K562 (cell line): ENCODE data around the gene STAB1. TPM values are rescaled to one million over a fixed set of nuclear protein-coding genes. Genes with fewer than 3 reads are reported as not detected.

ENCODE experiments used
- ATAC-seq: fragments of 200-7000 bp; cut with Tn5 transposase; 3 replicates; pipeline ENCODE4 v1.9.1; 2020; ENCODE audit warnings: moderate library complexity
- BruUV-seq: library from RNA; stranded (reverse); fragments of 400-500 nt; replicated peaks from 2 replicates; lab custom pipeline; 2021; lab: Mats Ljungman, UMichigan
- CTCF ChIA-PET: fragments of 300-600 bp; formaldehyde crosslinking; extraction: SDS; loops from one replicate; lab custom pipeline; 2021; ENCODE audit warnings: low intra/inter-chr PET ratio; lab: Yijun Ruan, JAX
- POLR2A ChIA-PET: fragments of 300-600, 350-650 bp; sonication (Branson Sonifier 250); formaldehyde crosslinking; extraction: SDS; loops from one replicate; lab custom pipeline; 2021; ENCODE audit warnings: antibody characterized with exemption, inconsistent platforms; lab: Yijun Ruan, JAX
- DNase-seq, 4 experiments: peaks; one replicate each; pipeline versions ENCODE4 v3.0.0 to v3.0.0-alpha.2; 2011 to 2018; ENCODE audit warnings: low spot score in 3 of 4, mixed read lengths in 3 of 4; ENCODE audit errors: extremely low read depth in 1 of 4
- FAIRE-seq: peaks from 2 replicates; lab custom pipeline; 2011; peaks lifted over from hg19 to GRCh38; lab: Jason Lieb, UNC
- H2AFZ ChIP-seq: 2 replicates; pipeline ENCODE4 v1.6.0; 2011; ENCODE audit warnings: low read depth, low read length, control low read depth, inconsistent platforms
- H3K27ac ChIP-seq: fragments of 200-600 bp; 3 replicates; pipeline ENCODE4 v1.8.0; 2011; ENCODE audit warnings: low read depth, mild to moderate bottlenecking, control low read depth, inconsistent platforms, low read length, moderate library complexity, mixed read lengths; ENCODE audit errors: extremely low read depth
- H3K27me3 ChIP-seq, 2 experiments: fragments of 300-600 bp in 1 of 2; 2 replicates in 1 of 2; 3 replicates in 1 of 2; pipeline versions ENCODE4 v1.6.0 to v1.8.0; 2011; ENCODE audit warnings: inconsistent platforms in 2 of 2, low read length in 2 of 2, mild to moderate bottlenecking in 1 of 2, mixed read lengths in 1 of 2, moderate library complexity in 1 of 2; ENCODE audit not compliant: control insufficient read depth in 2 of 2, insufficient read depth in 2 of 2
- H3K36me3 ChIP-seq: fragments of 300-600 bp; 3 replicates; pipeline ENCODE4 v1.8.0; 2011; ENCODE audit warnings: mild to moderate bottlenecking, low read length, inconsistent platforms; ENCODE audit not compliant: control insufficient read depth, insufficient read depth
- H3K4me1 ChIP-seq, 2 experiments: fragments of 200-600 bp in 1 of 2; replicated peaks in 1 of 2; 2 replicates in 1 of 2; 3 replicates in 1 of 2; pipeline versions ENCODE4 v1.5.1 to v1.8.0; 2011; ENCODE audit warnings: inconsistent platforms in 2 of 2, low read length in 2 of 2, mild to moderate bottlenecking in 1 of 2, mixed read lengths in 1 of 2, moderate library complexity in 1 of 2; ENCODE audit not compliant: control insufficient read depth in 2 of 2, insufficient read depth in 2 of 2
- H3K4me2 ChIP-seq: 2 replicates; pipeline ENCODE4 v1.6.1; 2011; ENCODE audit warnings: low read length, control low read depth, inconsistent platforms, mixed read lengths; ENCODE audit not compliant: insufficient read depth
- H3K4me3 ChIP-seq: fragments of 200-600 bp; sonication (generic), shearing (Covaris generic); 2 replicates; pipeline ENCODE4 v1.5.1; 2016; ENCODE audit warnings: control low read depth, inconsistent platforms
- H3K79me2 ChIP-seq: fragments of 200-600 bp; 3 replicates; pipeline ENCODE4 v1.8.0; 2011; ENCODE audit warnings: low read length, inconsistent platforms; ENCODE audit not compliant: control insufficient read depth, insufficient read depth
- H3K9ac ChIP-seq, 2 experiments: 2 replicates each; pipeline versions ENCODE4 v1.6.0 to v1.6.1; 2011; ENCODE audit warnings: low read depth in 2 of 2, low read length in 2 of 2, control low read depth in 1 of 2, inconsistent platforms in 1 of 2, mild to moderate bottlenecking in 1 of 2, mixed read lengths in 1 of 2; ENCODE audit not compliant: insufficient read depth in 1 of 2
- H3K9me1 ChIP-seq: one replicate; pipeline ENCODE4 v1.6.0; 2011; ENCODE audit warnings: inconsistent platforms, mild to moderate bottlenecking, low read length, moderate library complexity; ENCODE audit not compliant: control insufficient read depth, insufficient read depth
- H3K9me3 ChIP-seq: replicated peaks from 2 replicates; pipeline ENCODE4 v1.5.1; 2011; ENCODE audit warnings: low read depth, low read length, inconsistent platforms; ENCODE audit not compliant: control insufficient read depth, insufficient read depth
- H4K20me1 ChIP-seq: replicated peaks from 2 replicates; pipeline ENCODE4 v1.6.1; 2011; ENCODE audit warnings: low read length, inconsistent platforms, mixed read lengths; ENCODE audit not compliant: control insufficient read depth, insufficient read depth
- CC2D1A ChIP-seq: fragments of 450-650 bp; IDR thresholded peaks from 2 replicates; pipeline ENCODE4 v1.6.1; 2017; ENCODE audit warnings: mild to moderate bottlenecking
- CEBPB ChIP-seq: fragments of 450-650 bp; IDR thresholded peaks from 2 replicates; pipeline ENCODE4 v1.6.1; 2016; ENCODE audit warnings: missing genetic modification characterization, missing compliant biosample characterization
- CHD4 ChIP-seq: fragments of 200-600 bp; sonication (generic); IDR thresholded peaks from 3 replicates; pipeline ENCODE4 v1.6.1; 2012; ENCODE audit warnings: low read depth, mild to moderate bottlenecking, mixed read lengths, low read length, inconsistent platforms; ENCODE audit not compliant: insufficient read depth, insufficient replicate concordance, poor library complexity, severe bottlenecking
- HBP1 ChIP-seq: fragments of 450-650 bp; formaldehyde crosslinking; IDR thresholded peaks from 2 replicates; pipeline ENCODE4 v1.4.0; 2022; ENCODE audit warnings: missing genetic modification characterization
- IRF2 ChIP-seq: sonication (generic); formaldehyde crosslinking; IDR thresholded peaks from 2 replicates; pipeline ENCODE4 v1.8.1; 2022; ENCODE audit warnings: mild to moderate bottlenecking, missing genetic modification reagents
- POLR2A ChIP-seq: fragments of 450-650 bp; conservative IDR thresholded peaks from 2 replicates; pipeline ENCODE4 v1.6.1; 2016
- RFX5 ChIP-seq: IDR thresholded peaks from 2 replicates; pipeline ENCODE4 v1.6.1; 2011; ENCODE audit warnings: low read depth, mild to moderate bottlenecking, improper control_type of control experiment, low read length
- SAP30 ChIP-seq: fragments of 200-600 bp; sonication (generic); IDR thresholded peaks from 2 replicates; pipeline ENCODE4 v1.6.1; 2012; ENCODE audit warnings: borderline replicate concordance, low read depth, mild to moderate bottlenecking, moderate library complexity, low read length, control low read depth, inconsistent platforms; ENCODE audit not compliant: insufficient read depth, poor library complexity, severe bottlenecking
- ZNF639 ChIP-seq, 2 experiments: fragments of 200-800 bp in 1 of 2; sonication (Bioruptor generic) in 1 of 2; sonication (generic) in 1 of 2; formaldehyde crosslinking in 1 of 2; IDR thresholded peaks in 1 of 2; conservative IDR thresholded peaks in 1 of 2; 2 replicates each; pipeline versions ENCODE4 v1.5.0 to v1.6.1; 2016 to 2020; ENCODE audit warnings: missing compliant biosample characterization in 1 of 2, missing genetic modification characterization in 1 of 2, missing genetic modification reagents in 1 of 2
- WGBS: fragments of 100-300 bp; shearing (Covaris generic); methylation state at CpG from one replicate; pipeline ENCODE4 v1.1.6; 2016; ENCODE audit warnings: low coverage, mixed read lengths; ENCODE audit not compliant: insufficient coverage; ENCODE audit errors: missing lambda C conversion rate; 5-methylcytosine and 5-hydroxymethylcytosine counted together
- in situ Hi-C: fragments of 300-500 bp; cut with MboI; formaldehyde crosslinking; loops from 4 replicates; pipeline ENCODE4 v1.15.0; 2018; ENCODE audit warnings: inconsistent platforms, mixed read lengths
- intact Hi-C: fragments of 100-400 bp; cut with micrococcal nuclease; formaldehyde crosslinking; loops from 2 replicates; pipeline ENCODE4 v1.14.2; 2022
- polyA plus RNA-seq, 8 experiments: library from polyadenylated mRNA; depleted of rRNA in 4 of 8; stranded (reverse) in 5 of 8; unstranded in 3 of 8; fragments of >200 nt; fragmentation: Nextera tagmentation in 2 of 8; fragmentation: Illumina TruSeq in 1 of 8; extraction: Ambion mirVana in 2 of 8; extraction: Trizol in 1 of 8; gene quantifications; 2 replicates each; pipeline versions ENCODE4 v1.2.1 to v1.2.3, GENCODE V29; 2011 to 2014; ENCODE audit warnings: inconsistent platforms in 1 of 8, missing spikeins in 1 of 8
- total RNA-seq, 7 experiments: library from RNA; depleted of rRNA in 6 of 7; stranded (reverse); fragments of >200 nt in 6 of 7; fragmentation: Illumina TruSeq in 2 of 7; extraction: Trizol in 2 of 7; gene quantifications; 2 replicates each; pipeline versions ENCODE4 v1.2.1 to v1.2.3, GENCODE V29; 2011 to 2021; ENCODE audit warnings: low replicate concordance in 1 of 7

The STAB1 gene
- total and polyA plus RNA-seq, 9 of the 15 experiments (the other 6 are each of a cell fraction or from before 2014, with no cell fraction given): 0.20 to 3.9 (median 1.2) TPM

- no peak for TF ChIP-seq SAP30
- no peak for TF ChIP-seq HBP1
- TF ChIP-seq RFX5: no peak
- TF ChIP-seq CC2D1A: peak; percentile 65
These were observed 48.3 kb upstream of the STAB1 start (continued) for GRCh38 chr3:52446631-52447511.

GRCh38 chr3:52447512-52448355 lies 47.4 kb upstream of the STAB1 start:
- DNase-seq: no peak
- Histone ChIP-seq H2AFZ (no peak overlapping the region), H3K4me3 (no peak overlapping the region)
- intact Hi-C loops: loop anchor here (1.0 to 5.0 kb wide), 5 partner anchors 19 to 445 kb away; no protein-coding TSS in a partner anchor
- WGBS: 40% methylated on average over 7 of the region's 12 CpGs
- BruUV-seq: no TSS peak
- CTCF ChIA-PET: interaction anchor here (0.9 to 1.7 kb wide), 4 partner anchors 19 to 202 kb away, joined by 3 to 7 read pairs (median 4); no protein-coding TSS in a partner anchor
- no peak for TF ChIP-seq CHD4
- no peak for TF ChIP-seq CEBPB (tag)
- no peak for TF ChIP-seq POLR2A
- no peak for TF ChIP-seq ZNF639 (CRISPR knock-in tag; conservative IDR thresholded peaks at IDR 0.05 in 1 of 2, IDR thresholded peaks at IDR 0.05 in 1 of 2)
- no peak for TF ChIP-seq IRF2 (CRISPR knock-in tag)
- TF ChIP-seq, all 486 proteins: peak for 0
- Histone ChIP-seq H3K9me1 (no peaks in the 10 kb centered on the region), H4K20me1 (no peaks in the 10 kb centered on the region), H3K27me3 (peaks cover 0 to 4% of the 10 kb centered on the region in 2 experiments; a peak in 1 of 5 replicates), H3K79me2 (no peaks in the 10 kb centered on the region), H3K36me3 (no peaks in the 10 kb centered on the region), H3K9me3 (no peaks in the 10 kb centered on the region), H3K4me2 (no peak overlapping the region), H3K4me1 (peaks cover 0 to 41% of the 10 kb centered on the region in 2 experiments; a peak in 2 of 5 replicates), H3K9ac (peak overlapping the region in 1 of 2 experiments; percentile 64; a peak in 2 of 4 replicates), H3K27ac (no peak overlapping the region)
- POLR2A ChIA-PET: interaction anchor here (0.5 to 0.9 kb wide), 4 partner anchors 21 to 457 kb away, joined by 3 read pairs; no protein-coding TSS in a partner anchor
- ATAC-seq (no peak), FAIRE-seq (no peak)
- in situ Hi-C loops: loop anchor here (10.0 kb wide), 1 partner anchor 153 kb away; no protein-coding TSS in a partner anchor
